IPS DF 4.7 (cell line): ENCODE data around the gene GMNC.
"Not testable (repeated sequence)": the region's sequence is repeated elsewhere in the genome, so short reads cannot be mapped to it uniquely, and the experiment has no call there.

Source experiments
- DNase-seq: peaks from one replicate; pipeline ENCODE4 v3.0.0-alpha.2; 2013; ENCODE audit warnings: low spot score; ENCODE audit errors: extremely low read depth

The GMNC gene

GRCh38 chr3:190862209-190863118 lies at the start of gene GMNC:
TSS of gene GMNC (minus strand) at chr3:190862694. CDS start at chr3:190862615, 79 bp downstream.
- no peak for DNase-seq

- DNase-seq, result no peak
These were observed 48.9 kb upstream of the GMNC start for GRCh38 chr3:190911382-190911781.

- DNase-seq, result no peak
These were observed 47.4 kb upstream of the GMNC start for GRCh38 chr3:190909908-190910307.

- DNase-seq, result no peak
These were observed 40.7 kb upstream of the GMNC start for GRCh38 chr3:190903156-190903555.

- DNase-seq, result no peak
These were observed 39.8 kb upstream of the GMNC start for GRCh38 chr3:190902292-190902691.

- no peak for DNase-seq
These were observed 30.0 kb upstream of the GMNC start for GRCh38 chr3:190892395-190892902.

- no peak for DNase-seq
These were observed 24.5 kb upstream of the GMNC start for GRCh38 chr3:190886945-190887344.

- peak; percentile 36 for DNase-seq
These were observed 21.7 kb upstream of the GMNC start for GRCh38 chr3:190883973-190884832.

- no peak for DNase-seq
These were observed 20.6 kb upstream of the GMNC start for GRCh38 chr3:190883141-190883540.

GRCh38 chr3:190877925-190878324 lies 15.4 kb upstream of the GMNC start:
- no peak for DNase-seq

- DNase-seq, result not testable (repeated sequence)
These were observed 13.9 kb upstream of the GMNC start for GRCh38 chr3:190876433-190876832.

- DNase-seq, result not testable (repeated sequence)
These were observed 12.6 kb upstream of the GMNC start for GRCh38 chr3:190875061-190875460.

GRCh38 chr3:190870127-190870526 lies 7.6 kb upstream of the GMNC start:
- no peak for DNase-seq

GRCh38 chr3:190867071-190867470 lies 4.6 kb upstream of the GMNC start:
- no peak for DNase-seq

GRCh38 chr3:190865828-190866227 lies 3.3 kb upstream of the GMNC start:
- no peak for DNase-seq

GRCh38 chr3:190865419-190865818 lies 2.9 kb upstream of the GMNC start:
- no peak for DNase-seq

- no peak for DNase-seq
These were observed 1.5 kb upstream of the GMNC start for GRCh38 chr3:190864002-190864401.

- DNase-seq, result no peak
These were observed 598 bp upstream of the GMNC start for GRCh38 chr3:190863119-190863465.

GRCh38 chr3:190860521-190860920 lies 2.0 kb downstream of the GMNC start:
- DNase-seq, result no peak

- no peak for DNase-seq
These were observed 7.3 kb downstream of the GMNC start for GRCh38 chr3:190855151-190855550.

GRCh38 chr3:190854062-190854461 lies 8.4 kb downstream of the GMNC start:
- DNase-seq, result no peak

GRCh38 chr3:190853464-190853863 lies 9.0 kb downstream of the GMNC start:
- DNase-seq, result no peak
